GM18909 (cell line): ENCODE results near the gene COPS3.
"Not testable (repeated sequence)": the region's sequence is repeated elsewhere in the genome, so short reads cannot be mapped to it uniquely, and the experiment has no call there.

ENCODE experiments used
- ATAC-seq: cut with Tn5 transposase; IDR thresholded peaks from one replicate; pipeline ENCODE4 v1.9.1; 2021; ENCODE audit warnings: mild to moderate bottlenecking; ENCODE audit not compliant: unreplicated experiment, poor library complexity

The COPS3 gene

GRCh38 chr17:17303010-17303846 lies 22.2 kb upstream of the COPS3 start, which contains the start of gene NT5M:
NT5M (plus strand) TSS chr17:17303373; CDS start chr17:17303551, 178 bp downstream.
- peak; percentile 54 for ATAC-seq

- not testable (repeated sequence) for ATAC-seq
These were observed 20.6 kb upstream of the COPS3 start for GRCh38 chr17:17301659-17302058.

GRCh38 chr17:17300624-17301568 lies 19.9 kb upstream of the COPS3 start:
- ATAC-seq = no peak

GRCh38 chr17:17298108-17298507 lies 17.1 kb upstream of the COPS3 start:
- ATAC-seq = no peak

GRCh38 chr17:17297217-17297616 lies 16.2 kb upstream of the COPS3 start:
- no peak for ATAC-seq

- no peak for ATAC-seq
These were observed 14.1 kb upstream of the COPS3 start for GRCh38 chr17:17295141-17295540.

- no peak for ATAC-seq
These were observed 8.7 kb upstream of the COPS3 start for GRCh38 chr17:17289701-17290100.

GRCh38 chr17:17289086-17289485 lies 8.0 kb upstream of the COPS3 start:
- ATAC-seq = no peak

- no peak for ATAC-seq
These were observed 4.9 kb upstream of the COPS3 start for GRCh38 chr17:17285951-17286350.

GRCh38 chr17:17279316-17279715 lies 1.7 kb downstream of the COPS3 start:
- no peak for ATAC-seq

- ATAC-seq = not testable (repeated sequence)
These were observed 3.6 kb downstream of the COPS3 start for GRCh38 chr17:17277431-17277830.

- no peak for ATAC-seq
These were observed 5.1 kb downstream of the COPS3 start for GRCh38 chr17:17275971-17276370.

- ATAC-seq = no peak
These were observed 10.9 kb downstream of the COPS3 start for GRCh38 chr17:17269926-17270773.

GRCh38 chr17:17264430-17264829 lies 16.6 kb downstream of the COPS3 start:
- no peak for ATAC-seq

GRCh38 chr17:17258998-17259397 lies 22.0 kb downstream of the COPS3 start:
- no peak for ATAC-seq

- ATAC-seq = no peak
These were observed 23.0 kb downstream of the COPS3 start for GRCh38 chr17:17258011-17258410.

- no peak for ATAC-seq
These were observed 24.7 kb downstream of the COPS3 start for GRCh38 chr17:17256316-17256715.

- not testable (repeated sequence) for ATAC-seq
These were observed 25.4 kb downstream of the COPS3 start for GRCh38 chr17:17255689-17256088.

- ATAC-seq = no peak
These were observed 27.0 kb downstream of the COPS3 start for GRCh38 chr17:17254036-17254435.

- no peak for ATAC-seq
These were observed 27.6 kb downstream of the COPS3 start for GRCh38 chr17:17253406-17253805.
